T-helper 17 cell (primary cell): ENCODE data around the gene DLL3. TPM values are rescaled to one million over a fixed set of nuclear protein-coding genes. Genes with fewer than 3 reads are reported as not detected.

Experiments used
- ATAC-seq: fragments of 150-1000 bp; cut with Tn5 transposase; 2 replicates; pipeline ENCODE4 v1.10.0; 2021; ENCODE audit warnings: mild to moderate bottlenecking, moderate library complexity
- DNase-seq, 3 donors: peaks; one replicate each; pipeline versions ENCODE4 v3.0.0 to v3.0.0-alpha.2; 2020 to 2021
- H3K9me3 ChIP-seq: one replicate; pipeline ENCODE4 v1.7.0; 2013; ENCODE audit warnings: low read length, mild to moderate bottlenecking; ENCODE audit not compliant: control insufficient read depth, poor library complexity, severe bottlenecking
- H3K27ac Mint-ChIP-seq: one replicate; pipeline ENCODE4 v1.8.0; 2022; ENCODE audit warnings: mild to moderate bottlenecking, moderate library complexity, mixed read lengths
- H3K27me3 Mint-ChIP-seq: one replicate; pipeline ENCODE4 v1.8.0; 2022; ENCODE audit warnings: mixed read lengths
- H3K36me3 Mint-ChIP-seq: one replicate; pipeline ENCODE4 v1.8.0; 2022; ENCODE audit warnings: low read depth, mixed read lengths
- H3K4me1 Mint-ChIP-seq: one replicate; pipeline ENCODE4 v1.8.0; 2022; ENCODE audit warnings: mild to moderate bottlenecking, mixed read lengths
- H3K4me3 Mint-ChIP-seq: one replicate; pipeline ENCODE4 v1.8.0; 2022; ENCODE audit warnings: mild to moderate bottlenecking, moderate library complexity, mixed read lengths
- total RNA-seq, 4 donors: library from RNA in 2 of 4; stranded (reverse) in 2 of 4; gene quantifications; one replicate each; pipeline ENCODE4 v1.2.3 and lab custom pipeline; 2022 to 2026

Gene DLL3
- total RNA-seq, 2 donors from 2014 or later, result not detected

DNA sequence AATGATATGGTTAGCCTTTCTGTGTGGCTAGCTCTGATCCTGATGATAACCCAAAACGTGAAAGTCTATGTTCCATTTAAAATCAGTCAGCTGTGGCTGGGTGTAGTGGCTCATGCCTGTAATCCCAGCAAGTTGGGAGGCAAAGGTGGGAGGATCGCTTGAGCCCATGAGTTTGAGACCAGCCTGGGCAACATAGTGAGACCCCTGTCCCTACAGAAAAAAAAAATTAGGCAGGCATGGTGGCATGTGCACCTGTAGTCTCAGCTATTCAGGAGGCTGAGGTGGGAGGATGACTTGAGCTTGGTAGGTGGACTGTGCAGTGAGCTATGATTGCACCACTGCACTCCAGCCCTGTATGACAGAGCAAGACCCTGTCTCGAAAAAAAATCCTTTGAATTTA, 35.0 kb downstream of the DLL3 start:
- no peaks in the 10 kb centered on the region for H3K27me3 Mint-ChIP-seq
- ATAC-seq (no peak), DNase-seq (no peak)
- peaks cover 24% of the 10 kb centered on the region for H3K4me1 Mint-ChIP-seq
- H3K9me3 ChIP-seq, result no peaks in the 10 kb centered on the region
- no peak overlapping the region for H3K27ac Mint-ChIP-seq
- no peak overlapping the region for H3K4me3 Mint-ChIP-seq
- H3K36me3 Mint-ChIP-seq, result no peaks in the 10 kb centered on the region

DNA sequence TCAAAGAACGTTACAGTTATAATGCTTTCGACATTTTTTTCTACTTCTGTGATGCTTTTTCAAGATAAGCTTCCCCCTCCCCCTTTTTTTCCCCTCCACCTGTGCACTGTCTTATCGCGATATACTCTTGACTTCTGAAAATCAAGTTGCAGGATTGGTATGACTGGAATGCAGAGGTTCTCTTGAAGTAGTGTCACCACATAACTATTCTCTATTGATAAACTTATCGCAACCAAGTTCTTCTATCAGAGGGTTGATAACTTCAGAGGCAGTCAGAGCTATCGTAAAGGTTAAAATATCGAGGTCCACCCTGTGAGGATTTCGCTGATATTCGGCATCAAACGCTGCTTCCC, 40.4 kb downstream of the DLL3 start:
- H3K27ac Mint-ChIP-seq, result peak overlapping the region; percentile 95
- H3K4me1 Mint-ChIP-seq, result peaks cover 47% of the 10 kb centered on the region
- no peaks in the 10 kb centered on the region for H3K36me3 Mint-ChIP-seq
- H3K27me3 Mint-ChIP-seq, result no peaks in the 10 kb centered on the region
- peak overlapping the region; percentile 97 for H3K4me3 Mint-ChIP-seq
- no peak for DNase-seq
- no peak for ATAC-seq
- H3K9me3 ChIP-seq, result no peaks in the 10 kb centered on the region

DNA sequence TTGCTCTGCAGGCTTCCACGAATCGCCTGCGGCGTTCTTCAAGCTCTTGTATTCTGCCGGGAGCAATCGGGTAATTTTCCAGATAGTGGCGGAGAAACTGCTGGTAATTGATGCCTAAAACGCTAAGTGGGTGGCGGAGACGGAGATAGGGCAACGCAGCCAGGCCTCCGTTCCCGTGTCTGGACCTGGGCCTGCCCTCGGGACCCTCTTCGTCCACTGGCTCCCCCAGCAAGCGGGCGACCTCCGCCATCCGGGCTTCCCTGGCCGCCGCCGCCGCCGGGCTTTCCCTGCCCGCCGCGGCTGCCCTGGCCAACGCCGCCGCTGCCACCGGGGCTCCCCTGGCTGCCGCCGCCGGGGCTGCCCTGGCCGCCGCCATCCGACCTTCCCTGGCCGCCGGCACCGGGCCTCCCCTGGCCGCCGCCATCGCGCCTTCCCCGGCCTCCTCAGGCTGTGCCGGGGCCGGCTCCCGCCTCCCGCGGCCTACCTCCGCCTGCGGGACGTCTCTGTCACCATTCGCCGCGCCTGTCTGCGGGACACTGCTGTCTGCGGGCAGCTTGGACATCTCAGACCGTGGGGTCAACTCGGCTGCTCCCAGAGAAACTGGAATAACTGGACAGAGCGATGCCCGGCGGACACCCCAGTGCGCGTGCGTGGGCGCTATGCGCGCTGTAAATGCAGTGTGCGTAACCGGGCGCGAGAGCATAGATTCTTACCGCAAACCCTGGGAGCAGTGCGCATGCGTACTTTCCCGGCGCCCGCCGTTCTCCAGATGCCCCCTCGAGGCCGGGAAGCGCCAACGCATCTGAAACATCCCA, 41.0 kb downstream of the DLL3 start, which contains the start of gene EID2:
Gene EID2, minus strand, starts transcription at position 644 of the 815 bp plus-strand sequence. Its CDS starts 82 bp downstream, at position 562.
- Mint-ChIP-seq H3K27me3 (no peaks in the 10 kb centered on the region), H3K27ac (peak within 1 kb of the TSS; percentile 95)
- peak; percentile 91 for ATAC-seq

DNA sequence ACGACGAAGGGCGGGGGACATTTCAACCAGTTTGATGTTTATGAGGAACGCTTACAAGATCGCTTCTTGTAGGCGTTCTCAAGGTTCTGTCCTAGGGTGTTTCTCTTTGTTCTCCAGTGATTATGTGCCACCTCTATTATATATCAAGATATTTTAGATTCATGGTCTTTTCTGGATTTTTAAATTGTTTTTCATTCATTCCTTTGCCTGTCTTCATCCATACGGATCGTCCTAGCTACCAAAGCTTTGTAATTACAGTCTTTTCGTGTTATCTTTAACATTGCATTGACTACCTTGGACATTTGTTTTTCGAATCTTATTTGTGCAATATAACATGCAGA, 41.6 kb downstream of the DLL3 start:
- peak overlapping the region; percentile 97 for H3K4me3 Mint-ChIP-seq
- H3K36me3 Mint-ChIP-seq, result no peaks in the 10 kb centered on the region
- peak overlapping the region; percentile 95 for H3K27ac Mint-ChIP-seq
- H3K4me1 Mint-ChIP-seq, result peaks cover 54% of the 10 kb centered on the region
- DNase-seq (no peak), ATAC-seq (no peak)
- no peaks in the 10 kb centered on the region for H3K9me3 ChIP-seq
- no peaks in the 10 kb centered on the region for H3K27me3 Mint-ChIP-seq

More for the DNA sequence above, 41.0 kb downstream of the DLL3 start, which contains the start of gene EID2:
- Mint-ChIP-seq H3K4me3 (peak within 1 kb of the TSS; percentile 97), H3K36me3 (no peaks in the 10 kb centered on the region), H3K4me1 (peaks cover 51% of the 10 kb centered on the region)
- no peaks in the 10 kb centered on the region for H3K9me3 ChIP-seq
- peak; percentile 88 to 91 (median 88) for DNase-seq

DNA sequence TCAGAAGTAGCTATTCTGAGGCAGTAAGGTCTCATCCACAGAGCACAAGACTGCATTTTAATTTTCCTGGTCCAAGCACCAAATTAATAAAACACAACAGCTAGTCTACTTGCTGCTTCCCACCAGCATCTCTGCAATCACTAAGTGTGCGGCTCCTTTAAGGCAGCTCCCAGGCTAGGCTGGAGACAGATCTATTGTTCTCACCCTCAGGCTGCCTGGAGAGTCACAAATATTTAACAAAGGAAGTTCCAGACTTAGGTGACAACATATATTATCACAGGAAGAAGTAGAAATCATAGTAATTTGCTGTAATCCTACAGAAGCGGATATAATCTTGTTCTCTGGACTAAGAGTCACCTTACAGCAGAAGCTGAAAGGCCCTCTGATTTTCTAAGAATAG, 43.5 kb downstream of the DLL3 start:
- no peaks in the 10 kb centered on the region for H3K9me3 ChIP-seq
- H3K4me3 Mint-ChIP-seq, result no peak overlapping the region
- H3K27ac Mint-ChIP-seq, result no peak overlapping the region
- DNase-seq, result no peak
- no peak for ATAC-seq
- peaks cover 55% of the 10 kb centered on the region for H3K4me1 Mint-ChIP-seq
- no peaks in the 10 kb centered on the region for H3K27me3 Mint-ChIP-seq
- H3K36me3 Mint-ChIP-seq, result no peaks in the 10 kb centered on the region

DNA sequence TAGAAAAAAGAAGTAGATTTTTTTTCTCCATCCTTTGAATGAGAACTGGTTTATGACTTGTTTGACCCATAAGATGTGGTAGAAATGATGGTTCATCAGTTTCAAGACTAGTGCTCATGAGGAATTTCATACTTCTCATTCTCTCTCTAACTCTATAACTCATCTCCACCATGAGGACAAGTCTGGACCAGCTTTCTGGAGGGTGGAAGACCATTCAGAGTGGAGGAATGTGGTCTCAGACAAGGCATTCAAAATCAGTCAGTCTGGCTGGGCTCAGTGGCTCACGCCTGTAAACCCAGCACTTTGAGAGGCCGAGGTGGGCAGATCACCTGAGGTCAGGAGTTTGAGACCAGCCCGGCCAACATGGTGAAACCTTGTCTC, 44.7 kb downstream of the DLL3 start:
- no peak for ATAC-seq
- no peak overlapping the region for H3K27ac Mint-ChIP-seq
- H3K36me3 Mint-ChIP-seq, result no peaks in the 10 kb centered on the region
- no peak overlapping the region for H3K4me3 Mint-ChIP-seq
- H3K27me3 Mint-ChIP-seq, result no peaks in the 10 kb centered on the region
- H3K4me1 Mint-ChIP-seq, result peaks cover 48% of the 10 kb centered on the region
- DNase-seq, result no peak
- no peaks in the 10 kb centered on the region for H3K9me3 ChIP-seq

DNA sequence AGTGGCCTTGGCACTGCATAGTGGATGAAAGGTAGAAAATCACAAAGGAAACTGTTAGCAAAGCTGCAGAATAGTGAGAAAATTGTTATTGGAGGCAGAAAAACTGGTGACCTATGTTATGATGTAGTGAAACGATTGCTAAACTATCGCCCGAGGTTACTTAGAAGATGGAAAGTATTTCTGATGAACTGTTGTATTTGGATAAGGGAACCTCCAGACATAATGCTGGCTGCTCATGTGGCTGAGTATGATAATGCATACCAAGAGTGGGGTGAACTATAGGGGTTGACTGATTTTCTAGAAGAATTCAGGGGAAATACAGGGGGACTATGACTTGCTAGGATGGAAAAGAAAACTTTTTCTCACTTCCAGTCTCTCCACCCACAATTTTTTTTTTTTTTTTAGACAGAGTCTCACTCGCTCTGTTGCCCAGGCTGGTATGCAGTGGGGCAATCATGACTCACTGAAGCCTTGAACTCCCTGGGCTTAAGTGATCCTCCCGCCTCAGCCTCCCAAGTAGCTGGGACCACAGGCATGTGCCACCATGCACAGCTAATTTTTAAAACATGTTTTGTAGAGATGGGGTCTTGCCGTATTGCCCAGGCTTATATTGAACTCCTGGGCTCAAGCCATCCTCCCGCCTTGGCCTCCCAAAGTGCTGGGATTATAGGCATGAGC, 45.6 kb downstream of the DLL3 start:
- H3K4me3 Mint-ChIP-seq, result peak overlapping the region; percentile 3
- H3K27ac Mint-ChIP-seq, result peak overlapping the region; percentile 85
- H3K9me3 ChIP-seq, result no peaks in the 10 kb centered on the region
- no peaks in the 10 kb centered on the region for H3K27me3 Mint-ChIP-seq
- DNase-seq (no peak), ATAC-seq (no peak)
- no peaks in the 10 kb centered on the region for H3K36me3 Mint-ChIP-seq
- H3K4me1 Mint-ChIP-seq, result peaks cover 41% of the 10 kb centered on the region

DNA sequence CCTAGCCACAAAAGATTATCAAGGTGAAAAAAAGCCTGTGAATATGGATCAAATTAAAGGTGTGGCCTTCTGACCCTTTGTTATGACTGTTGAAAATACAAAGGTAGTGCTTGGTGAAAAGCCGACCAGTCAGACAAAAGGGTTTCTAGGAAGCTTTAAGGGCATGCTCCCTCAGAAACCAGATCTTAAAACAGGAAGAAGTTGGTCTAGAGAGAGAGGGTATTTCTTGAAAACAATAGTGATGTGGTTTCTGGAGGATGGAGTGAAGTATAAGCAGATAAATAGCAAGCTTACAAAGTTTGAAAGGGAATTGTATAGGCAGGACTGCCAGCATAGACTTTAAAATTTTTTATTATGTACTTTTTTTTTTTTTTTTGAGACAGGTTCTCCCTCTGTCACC, 46.2 kb downstream of the DLL3 start:
- H3K4me1 Mint-ChIP-seq, result peaks cover 40% of the 10 kb centered on the region

DNA sequence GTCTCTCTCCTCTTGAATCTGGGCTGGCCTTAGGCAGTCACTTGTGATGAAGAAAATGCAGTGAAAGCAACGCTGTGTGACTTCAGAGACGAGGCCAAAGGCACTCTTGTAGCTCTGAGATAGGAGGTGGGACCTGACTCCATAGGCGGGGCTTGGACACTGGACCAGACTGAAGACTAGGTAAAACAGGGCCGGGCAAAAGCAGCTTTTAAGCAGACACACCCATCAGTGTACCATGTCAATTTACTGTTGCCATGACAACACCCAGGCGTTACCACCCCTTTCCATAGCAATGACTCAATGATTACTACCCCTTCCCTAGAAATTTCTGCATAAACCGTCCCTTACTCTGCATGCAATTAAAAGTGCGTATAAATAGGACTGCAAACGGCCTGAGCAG, 47.9 kb downstream of the DLL3 start:
- no peaks in the 10 kb centered on the region for H3K36me3 Mint-ChIP-seq
- H3K27me3 Mint-ChIP-seq, result no peaks in the 10 kb centered on the region
- H3K27ac Mint-ChIP-seq, result no peak overlapping the region
- no peak for DNase-seq
- H3K9me3 ChIP-seq, result no peaks in the 10 kb centered on the region
- no peak overlapping the region for H3K4me3 Mint-ChIP-seq
- peaks cover 31% of the 10 kb centered on the region for H3K4me1 Mint-ChIP-seq
- ATAC-seq, result no peak

More for the DNA sequence above, 46.2 kb downstream of the DLL3 start:
- peak overlapping the region; percentile 3 for H3K4me3 Mint-ChIP-seq
- H3K36me3 Mint-ChIP-seq, result no peaks in the 10 kb centered on the region
- H3K9me3 ChIP-seq, result no peaks in the 10 kb centered on the region
- no peaks in the 10 kb centered on the region for H3K27me3 Mint-ChIP-seq
- DNase-seq, result no peak
- ATAC-seq, result peak; percentile 57
- peak overlapping the region; percentile 85 for H3K27ac Mint-ChIP-seq

DNA sequence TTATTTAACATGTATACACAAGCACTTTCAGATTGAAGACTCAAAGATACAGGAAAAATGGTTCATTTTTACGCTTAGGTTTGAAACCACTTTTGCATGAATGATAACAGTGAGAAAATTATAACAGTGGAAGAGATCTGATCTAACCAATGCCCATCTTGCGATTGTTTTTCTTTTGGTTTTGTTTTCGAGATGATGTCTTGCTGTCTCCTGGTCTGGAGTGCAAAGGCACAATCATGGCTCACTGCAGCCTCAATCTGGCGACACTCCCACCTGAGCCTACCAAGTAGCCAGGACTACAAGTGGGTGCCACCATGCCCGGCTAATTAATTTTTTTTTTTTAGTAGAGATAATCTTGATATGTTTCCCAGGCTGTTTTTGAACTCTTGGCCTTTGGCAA, 51.5 kb downstream of the DLL3 start:
- Mint-ChIP-seq H3K36me3 (no peaks in the 10 kb centered on the region), H3K4me3 (no peak overlapping the region), H3K27me3 (no peaks in the 10 kb centered on the region), H3K4me1 (peaks cover 11% of the 10 kb centered on the region), H3K27ac (no peak overlapping the region)
- H3K9me3 ChIP-seq, result no peaks in the 10 kb centered on the region
- ATAC-seq, result no peak
- no peak for DNase-seq

DNA sequence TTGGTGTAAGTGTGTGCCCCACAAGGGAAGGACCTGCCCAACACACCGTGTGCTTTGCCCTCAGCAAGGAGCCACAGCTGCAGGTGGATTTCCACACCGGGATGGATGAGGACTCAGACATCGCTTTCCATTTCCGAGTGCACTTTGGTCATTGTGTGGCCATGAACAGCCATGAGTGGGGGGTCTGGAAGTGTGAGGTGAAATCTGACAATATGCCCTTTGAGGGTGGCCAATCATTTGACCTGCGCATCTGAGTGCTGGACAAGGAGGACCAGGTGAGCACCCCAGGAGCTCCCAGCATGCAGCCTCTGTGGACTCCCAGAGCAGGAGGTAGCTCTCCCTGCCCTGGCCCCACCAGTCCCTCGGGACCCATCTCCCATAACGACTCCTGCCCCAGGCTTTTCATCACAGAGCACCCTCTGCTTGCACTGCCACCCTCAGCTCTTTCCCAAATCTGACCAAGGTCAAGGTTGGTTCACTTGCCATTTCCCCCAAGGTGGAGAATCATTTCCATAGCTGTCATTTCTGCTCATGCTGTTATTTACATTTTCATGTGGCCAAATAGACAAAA, 54.4 kb downstream of the DLL3 start:
- no peak for DNase-seq
- H3K9me3 ChIP-seq, result no peaks in the 10 kb centered on the region
- H3K27me3 Mint-ChIP-seq, result no peaks in the 10 kb centered on the region
- H3K36me3 Mint-ChIP-seq, result peaks cover 1% of the 10 kb centered on the region
- no peak overlapping the region for H3K4me3 Mint-ChIP-seq
- H3K27ac Mint-ChIP-seq, result no peak overlapping the region
- peaks cover 14% of the 10 kb centered on the region for H3K4me1 Mint-ChIP-seq
- ATAC-seq, result no peak

DNA sequence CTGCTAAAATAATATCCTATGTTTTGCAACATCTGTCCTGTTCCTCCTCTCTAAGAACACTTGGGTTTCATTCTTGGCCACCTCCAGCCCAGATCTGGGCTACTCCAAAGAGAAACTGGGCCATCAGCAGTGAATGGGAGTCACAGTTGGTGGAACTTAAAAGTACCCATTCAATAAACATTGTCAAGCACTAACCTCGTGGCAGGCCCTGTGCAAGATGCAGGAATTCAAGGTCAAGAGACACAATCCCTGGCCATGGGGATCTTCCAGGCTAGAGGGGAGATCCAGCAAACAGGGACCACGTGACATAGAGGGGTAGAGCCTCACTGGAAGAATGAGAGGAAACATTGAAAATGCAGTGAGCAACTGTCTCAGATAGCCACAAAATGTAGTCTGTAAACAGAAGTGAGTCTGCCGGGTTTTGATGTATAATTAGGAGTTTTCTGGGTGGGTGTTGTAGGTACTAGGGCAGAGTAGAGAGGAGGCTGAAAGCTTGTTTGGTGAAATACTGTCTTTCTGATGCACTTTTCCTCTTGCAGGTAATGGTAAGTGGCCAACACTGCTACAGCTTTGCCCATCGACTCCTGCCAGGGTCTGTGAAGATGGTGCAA, 56.1 kb downstream of the DLL3 start:
- no peaks in the 10 kb centered on the region for H3K9me3 ChIP-seq
- Mint-ChIP-seq H3K36me3 (peaks cover 2% of the 10 kb centered on the region), H3K27ac (no peak overlapping the region), H3K4me1 (peaks cover 23% of the 10 kb centered on the region), H3K4me3 (no peak overlapping the region), H3K27me3 (no peaks in the 10 kb centered on the region)
- DNase-seq, result no peak
- ATAC-seq, result no peak

DNA sequence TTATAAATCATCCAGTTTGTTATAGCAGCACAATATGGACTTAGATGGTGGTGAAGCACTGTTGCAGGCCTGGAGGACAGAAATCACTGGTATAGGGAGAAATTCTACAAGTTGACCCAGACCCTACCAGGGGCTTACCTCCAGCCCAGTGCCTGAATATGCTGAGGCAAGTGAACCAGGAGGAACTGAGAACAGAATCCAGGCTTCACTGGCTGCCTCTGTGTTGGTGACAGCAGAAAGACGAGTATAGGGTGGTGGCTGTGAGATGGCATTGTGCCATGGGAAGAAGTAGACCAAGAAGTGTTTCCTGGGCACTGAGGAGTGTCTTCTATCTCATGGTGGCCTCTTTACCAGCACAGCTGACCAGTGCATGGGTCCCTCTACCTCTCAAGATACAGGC, 57.1 kb downstream of the DLL3 start:
- DNase-seq, result no peak
- peaks cover 23% of the 10 kb centered on the region for H3K4me1 Mint-ChIP-seq
- H3K9me3 ChIP-seq, result no peaks in the 10 kb centered on the region
- no peak overlapping the region for H3K27ac Mint-ChIP-seq
- ATAC-seq, result no peak
- H3K36me3 Mint-ChIP-seq, result peaks cover 2% of the 10 kb centered on the region
- no peak overlapping the region for H3K4me3 Mint-ChIP-seq
- no peaks in the 10 kb centered on the region for H3K27me3 Mint-ChIP-seq
